ENCODE results near the gene VARS1.

VARS1 gene

DNA sequence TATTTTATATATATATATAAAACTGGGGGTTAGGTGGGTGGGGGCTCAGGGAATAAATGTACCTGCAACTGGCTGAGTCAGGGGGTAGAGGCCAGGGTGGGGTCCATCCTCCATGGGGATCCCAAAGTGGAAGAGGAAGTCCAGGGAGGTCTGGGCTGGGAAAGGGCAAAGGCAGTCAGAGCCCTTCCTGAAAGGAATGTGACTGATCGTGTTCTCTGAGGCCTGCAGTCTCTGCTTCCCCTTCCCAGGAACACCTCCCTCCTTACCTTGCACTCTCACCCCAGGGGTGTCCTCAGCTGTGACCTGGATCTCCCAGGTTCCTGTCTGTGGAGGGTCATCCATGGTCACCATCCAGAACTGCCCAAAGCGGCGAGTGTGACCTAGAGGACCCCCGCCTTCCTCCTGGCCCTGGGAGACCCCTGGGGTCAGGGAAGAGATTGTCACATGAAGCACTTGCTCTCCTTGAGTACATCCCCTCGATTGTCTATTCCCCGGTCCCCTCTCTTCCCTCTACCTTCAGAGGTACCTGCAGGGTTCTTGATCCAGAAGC lies 28.4 kb downstream of the VARS1 start:
- no peak for DNase-seq (ENCODE audit: extremely low read depth, low read depth)
- TF ChIP-seq, protein P1, sequence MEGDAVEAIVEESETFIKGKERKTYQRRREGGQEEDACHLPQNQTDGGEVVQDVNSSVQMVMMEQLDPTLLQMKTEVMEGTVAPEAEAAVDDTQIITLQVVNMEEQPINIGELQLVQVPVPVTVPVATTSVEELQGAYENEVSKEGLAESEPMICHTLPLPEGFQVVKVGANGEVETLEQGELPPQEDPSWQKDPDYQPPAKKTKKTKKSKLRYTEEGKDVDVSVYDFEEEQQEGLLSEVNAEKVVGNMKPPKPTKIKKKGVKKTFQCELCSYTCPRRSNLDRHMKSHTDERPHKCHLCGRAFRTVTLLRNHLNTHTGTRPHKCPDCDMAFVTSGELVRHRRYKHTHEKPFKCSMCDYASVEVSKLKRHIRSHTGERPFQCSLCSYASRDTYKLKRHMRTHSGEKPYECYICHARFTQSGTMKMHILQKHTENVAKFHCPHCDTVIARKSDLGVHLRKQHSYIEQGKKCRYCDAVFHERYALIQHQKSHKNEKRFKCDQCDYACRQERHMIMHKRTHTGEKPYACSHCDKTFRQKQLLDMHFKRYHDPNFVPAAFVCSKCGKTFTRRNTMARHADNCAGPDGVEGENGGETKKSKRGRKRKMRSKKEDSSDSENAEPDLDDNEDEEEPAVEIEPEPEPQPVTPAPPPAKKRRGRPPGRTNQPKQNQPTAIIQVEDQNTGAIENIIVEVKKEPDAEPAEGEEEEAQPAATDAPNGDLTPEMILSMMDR (IDR thresholded peaks at IDR 0.05; ENCODE audit: low read depth, low read length), result no peak

DNA sequence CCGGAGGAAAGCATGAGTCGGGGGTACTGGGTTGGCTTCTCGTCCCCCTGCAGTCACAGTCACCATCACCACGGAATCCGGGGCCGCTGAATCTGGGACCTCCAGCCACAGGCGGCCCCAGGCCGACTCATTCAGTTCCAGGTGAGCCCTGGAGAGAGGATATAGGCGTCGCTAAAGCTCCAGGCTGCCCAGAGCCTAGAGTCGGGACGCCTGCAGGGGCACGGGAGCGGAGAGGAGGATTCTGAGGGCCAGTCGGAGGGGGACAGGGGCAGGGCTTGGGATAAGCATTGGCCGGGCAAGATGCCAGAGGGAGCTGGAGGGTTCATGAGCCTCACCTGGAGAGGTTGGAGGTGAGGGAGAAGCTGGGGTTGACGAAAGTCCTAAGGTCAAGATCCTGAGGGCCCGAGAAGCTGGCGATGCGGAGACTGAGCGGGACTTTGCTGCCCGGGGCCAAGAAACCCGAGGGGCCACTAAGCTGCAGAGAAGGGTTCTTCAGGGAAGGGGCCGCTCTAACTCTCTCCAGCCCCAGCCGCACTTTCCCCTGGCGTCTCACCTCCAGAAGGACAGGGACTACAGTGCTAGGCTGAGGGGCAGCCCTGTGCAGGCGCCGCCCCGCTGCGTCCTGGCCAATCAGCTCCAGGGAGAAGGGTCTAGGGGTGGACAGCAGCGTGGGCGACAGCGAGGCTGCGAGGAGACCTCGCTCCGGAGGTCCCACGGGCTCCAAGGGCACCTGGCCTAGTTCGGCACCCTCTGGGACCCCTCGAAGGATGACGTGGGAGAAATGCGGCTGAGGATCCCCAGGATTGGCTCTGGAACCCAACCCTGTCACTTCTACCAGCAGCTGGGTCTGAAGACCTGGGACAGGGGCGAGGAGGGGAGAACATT lies 29.4 kb downstream of the VARS1 start:
- TF ChIP-seq, protein P1 (IDR thresholded peaks at IDR 0.05; ENCODE audit: low read depth, low read length), result no peak
- no peak for DNase-seq (ENCODE audit: extremely low read depth, low read depth)

DNA sequence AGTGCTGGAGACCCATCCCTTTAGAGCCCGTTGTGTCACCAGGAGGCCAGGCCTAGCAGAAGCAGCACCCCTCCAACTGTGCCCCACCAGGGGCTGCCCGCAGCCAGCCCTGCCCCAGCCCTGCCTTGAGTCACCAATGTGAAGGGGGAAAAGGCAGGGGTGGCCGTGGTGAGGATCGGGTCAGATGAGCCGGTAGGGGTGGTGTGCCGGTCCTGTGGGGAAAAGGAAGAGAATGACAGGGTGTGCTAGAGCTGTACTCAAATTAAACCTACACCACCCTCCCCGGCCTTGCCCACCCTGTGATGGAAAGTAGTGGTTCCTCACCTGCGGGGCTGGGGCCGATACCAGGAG lies 30.0 kb downstream of the VARS1 start:
- TF ChIP-seq, protein P1 (IDR thresholded peaks at IDR 0.05; ENCODE audit: low read depth, low read length), result no peak
- no peak for DNase-seq (ENCODE audit: extremely low read depth, low read depth)

DNA sequence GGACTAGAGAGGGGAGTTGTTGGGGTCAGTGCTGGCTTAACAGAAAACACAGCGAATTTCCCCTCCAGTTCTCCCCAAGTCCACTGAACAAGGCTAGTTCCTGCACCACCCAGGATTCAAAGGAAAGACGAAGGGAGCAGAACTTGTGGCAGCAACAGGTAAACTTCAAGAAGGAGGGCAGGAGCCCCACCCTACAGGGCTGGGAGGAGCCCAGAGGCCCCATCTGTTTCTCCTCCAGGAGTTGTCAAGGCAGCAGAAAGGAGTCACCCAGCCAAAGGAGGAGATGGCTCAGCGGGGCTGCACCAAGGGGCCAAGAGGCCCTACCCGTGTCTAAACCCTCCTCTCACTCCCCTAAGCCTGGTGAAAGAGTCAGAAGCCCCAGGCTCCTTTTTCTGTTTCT lies 31.4 kb downstream of the VARS1 start:
- DNase-seq (ENCODE audit: extremely low read depth, low read depth), result no peak
- TF ChIP-seq, protein P1 (IDR thresholded peaks at IDR 0.05; ENCODE audit: low read depth, low read length), result no peak

DNA sequence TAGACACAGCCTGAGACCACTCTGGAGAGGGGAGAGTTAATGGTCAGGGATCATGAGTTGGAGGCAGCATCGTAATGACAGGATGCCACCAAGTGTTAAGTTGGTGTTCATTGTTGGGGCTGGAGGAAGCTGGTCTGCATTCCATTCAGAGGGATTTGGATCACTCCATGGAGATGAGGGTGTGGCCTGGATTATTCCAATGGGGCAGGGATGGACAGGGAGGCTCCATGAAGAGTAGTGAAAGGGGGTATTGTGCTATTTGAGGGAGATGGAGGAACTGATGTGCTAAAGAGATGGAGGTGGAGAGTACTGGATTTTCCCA lies 32.0 kb downstream of the VARS1 start:
- TF ChIP-seq, protein P1 (IDR thresholded peaks at IDR 0.05; ENCODE audit: low read depth, low read length), result no peak
- DNase-seq (ENCODE audit: extremely low read depth, low read depth), result no peak

DNA sequence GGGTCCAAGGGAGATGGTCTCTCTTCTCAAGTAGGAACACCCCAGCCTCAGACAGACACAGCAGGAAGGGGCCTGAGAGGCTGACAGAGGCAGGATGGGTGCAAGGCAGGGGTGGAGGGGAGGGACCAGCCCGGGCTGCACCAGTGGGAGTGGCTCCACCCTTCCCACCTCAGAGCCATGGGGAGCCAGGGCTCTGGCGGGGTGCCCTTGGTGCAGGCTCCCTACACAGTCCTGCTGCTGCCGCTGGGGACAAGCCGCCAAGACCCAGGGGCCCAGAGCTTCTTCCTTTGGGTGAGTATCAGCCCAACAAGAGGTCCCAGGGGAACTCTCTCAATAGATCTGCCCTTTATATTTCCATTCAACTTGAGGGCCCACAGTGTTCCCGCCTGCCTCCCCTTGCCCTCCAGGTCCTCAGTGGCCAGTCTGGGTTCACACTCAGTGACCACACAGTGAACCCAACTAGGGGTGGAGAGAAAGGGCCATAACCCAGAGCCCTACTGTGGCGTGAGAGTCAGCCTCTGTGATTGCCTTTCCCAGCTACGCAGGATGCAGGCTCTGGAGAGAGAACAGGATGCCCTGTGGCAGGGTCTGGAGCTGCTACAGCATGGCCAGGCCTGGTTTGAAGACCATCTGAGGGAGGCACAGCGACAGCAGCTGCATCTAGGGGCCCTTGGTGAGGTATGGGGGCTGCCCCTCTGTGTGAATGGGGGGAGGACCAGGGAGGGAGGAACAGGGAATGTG lies 32.5 kb downstream of the VARS1 start:
- TF ChIP-seq, protein P1 (IDR thresholded peaks at IDR 0.05; ENCODE audit: low read depth, low read length), result no peak
- DNase-seq (ENCODE audit: extremely low read depth, low read depth), result no peak

DNA sequence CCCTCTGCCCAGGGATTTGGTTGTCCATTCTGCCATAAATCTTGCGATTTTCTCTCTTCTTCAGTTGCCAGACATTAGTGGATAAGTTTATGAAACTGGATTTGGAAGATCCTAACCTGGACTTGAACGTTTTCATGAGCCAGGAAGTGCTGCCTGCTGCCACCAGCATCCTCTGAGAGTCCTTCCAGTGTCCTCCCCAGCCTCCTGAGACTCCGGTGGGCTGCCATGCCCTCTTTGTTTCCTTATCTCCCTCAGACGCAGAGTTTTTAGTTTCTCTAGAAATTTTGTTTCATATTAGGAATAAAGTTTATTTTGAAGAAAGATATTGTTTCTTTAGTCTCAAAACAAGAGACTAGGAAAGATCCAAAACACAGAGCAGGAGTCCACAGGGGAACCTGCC lies 33.2 kb downstream of the VARS1 start, which contains the start of gene SAPCD1:
Gene SAPCD1, plus strand, starts transcription at position 301 of the 400 bp plus-strand sequence. CDS start 399 bp downstream, outside the sequence.
- TF ChIP-seq, protein P1 (IDR thresholded peaks at IDR 0.05; ENCODE audit: low read depth, low read length), result no peak

More for the DNA sequence above, 33.2 kb downstream of the VARS1 start, which contains the start of gene SAPCD1:
- no peak for DNase-seq (ENCODE audit: extremely low read depth, low read depth)

Data from AG09319 (cell line).